GM13976 (cell line): ENCODE data around the gene PPP2R5C.

Experiments
- DNase-seq: peaks from one replicate; pipeline ENCODE4 v3.0.0; 2012; ENCODE audit warnings: low spot score
- in situ Hi-C: fragments of 300-500 bp; cut with MboI; formaldehyde crosslinking; loops from one replicate; pipeline ENCODE4 v1.12.0; 2022; ENCODE audit warnings: low sequenced_read_pairs, mixed read lengths, inconsistent platforms; ENCODE audit not compliant: unreplicated experiment
- TF ChIP-seq, protein P1 (sequence below): IDR thresholded peaks from 2 replicates; pipeline ENCODE4 v1.5.1; 2012; ENCODE audit warnings: borderline replicate concordance, mild to moderate bottlenecking; ENCODE audit not compliant: insufficient read depth; ENCODE audit errors: extremely low read depth, missing control alignments, control extremely low read depth

PPP2R5C gene

GRCh38 chr14:101900253-101900652 is 138.7 kb downstream of the PPP2R5C start:
- TF ChIP-seq, protein P1, sequence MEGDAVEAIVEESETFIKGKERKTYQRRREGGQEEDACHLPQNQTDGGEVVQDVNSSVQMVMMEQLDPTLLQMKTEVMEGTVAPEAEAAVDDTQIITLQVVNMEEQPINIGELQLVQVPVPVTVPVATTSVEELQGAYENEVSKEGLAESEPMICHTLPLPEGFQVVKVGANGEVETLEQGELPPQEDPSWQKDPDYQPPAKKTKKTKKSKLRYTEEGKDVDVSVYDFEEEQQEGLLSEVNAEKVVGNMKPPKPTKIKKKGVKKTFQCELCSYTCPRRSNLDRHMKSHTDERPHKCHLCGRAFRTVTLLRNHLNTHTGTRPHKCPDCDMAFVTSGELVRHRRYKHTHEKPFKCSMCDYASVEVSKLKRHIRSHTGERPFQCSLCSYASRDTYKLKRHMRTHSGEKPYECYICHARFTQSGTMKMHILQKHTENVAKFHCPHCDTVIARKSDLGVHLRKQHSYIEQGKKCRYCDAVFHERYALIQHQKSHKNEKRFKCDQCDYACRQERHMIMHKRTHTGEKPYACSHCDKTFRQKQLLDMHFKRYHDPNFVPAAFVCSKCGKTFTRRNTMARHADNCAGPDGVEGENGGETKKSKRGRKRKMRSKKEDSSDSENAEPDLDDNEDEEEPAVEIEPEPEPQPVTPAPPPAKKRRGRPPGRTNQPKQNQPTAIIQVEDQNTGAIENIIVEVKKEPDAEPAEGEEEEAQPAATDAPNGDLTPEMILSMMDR: no peak
- in situ Hi-C loops: no loop called here
- no peak for DNase-seq

- TF ChIP-seq, protein P1: no peak
- in situ Hi-C loops: no loop called here
- no peak for DNase-seq
These were observed 141.6 kb downstream of the PPP2R5C start for GRCh38 chr14:101903111-101903561.

DNA sequence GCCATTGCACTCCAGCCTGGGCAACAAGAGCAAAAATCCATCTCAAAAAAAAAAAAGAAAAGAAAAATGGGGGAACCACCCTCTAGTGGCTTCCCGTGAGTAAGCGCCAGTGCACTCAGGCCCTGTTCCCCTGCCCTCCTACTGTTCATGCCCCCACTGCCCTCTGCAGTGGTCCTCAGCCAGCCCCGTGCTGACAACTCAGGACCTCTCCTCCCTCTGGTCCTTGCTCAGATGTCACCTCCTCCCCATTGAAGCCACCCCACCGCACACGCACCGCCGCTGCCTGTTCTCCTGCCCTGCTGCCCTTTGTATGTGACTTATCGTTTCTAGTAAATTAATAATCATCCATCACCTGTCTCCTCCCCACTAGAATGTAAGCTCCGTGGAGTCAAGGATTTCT is 144.1 kb downstream of the PPP2R5C start:
- TF ChIP-seq, protein P1: no peak
- DNase-seq: no peak
- in situ Hi-C loops: no loop called here

GRCh38 chr14:101906645-101907044 is 145.1 kb downstream of the PPP2R5C start:
- no peak for DNase-seq
- in situ Hi-C loops: no loop called here

GRCh38 chr14:101907619-101908018 is 146.1 kb downstream of the PPP2R5C start:
- TF ChIP-seq, protein P1: no peak
- in situ Hi-C loops: no loop called here
- no peak for DNase-seq

More at GRCh38 chr14:101906645-101907044, 145.1 kb downstream of the PPP2R5C start:
- TF ChIP-seq, protein P1: no peak

DNA sequence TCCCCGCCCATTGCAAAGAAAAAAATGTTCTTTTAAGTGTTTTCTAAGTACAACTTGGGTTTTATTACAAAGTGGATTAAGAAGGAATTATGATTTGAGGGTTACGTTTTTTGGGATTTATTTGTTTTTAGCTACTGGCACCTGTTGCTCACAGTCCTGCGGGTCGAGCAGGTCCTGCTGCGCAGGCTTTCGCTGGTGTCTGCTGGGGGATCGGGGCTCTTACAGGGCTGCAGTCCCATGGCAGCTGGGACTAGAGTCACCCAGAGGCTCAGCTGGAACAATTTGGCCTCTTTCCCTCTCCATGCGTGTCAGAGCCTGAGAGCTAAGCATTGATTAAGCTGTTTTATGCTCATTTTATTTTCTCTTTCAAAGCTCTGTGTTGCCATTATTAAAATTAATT is 147.3 kb downstream of the PPP2R5C start:
- in situ Hi-C loops: no loop called here
- DNase-seq: no peak
- TF ChIP-seq, protein P1: no peak
